Thymus (tissue), 11 donors: Measurements from ENCODE around the gene LIF. TPM values are rescaled to one million over a fixed set of nuclear protein-coding genes. Genes with fewer than 3 reads are reported as not detected.
A peak's percentile ranks its signal among the peaks of the same experiment; 100 is the strongest.

Experiments used
- DNase-seq, 9 donors: peaks; one replicate each; pipeline ENCODE4 v3.0.0-alpha.2; 2013; ENCODE audit warnings: low spot score in 9 of 9, low read depth in 6 of 9, missing footprints in 1 of 9
- H3K27ac ChIP-seq, 2 donors: one replicate each; pipeline ENCODE4 v1.5.1; 2013; ENCODE audit warnings: control low read depth in 1 of 2, low read depth in 1 of 2, low read length in 1 of 2, mild to moderate bottlenecking in 1 of 2, moderate library complexity in 1 of 2
- H3K27me3 ChIP-seq, 2 donors: one replicate each; pipeline ENCODE4 v1.5.1; 2013; ENCODE audit warnings: low read length in 1 of 2; ENCODE audit not compliant: control insufficient read depth in 2 of 2, insufficient read depth in 1 of 2
- H3K36me3 ChIP-seq, 2 donors: one replicate each; pipeline ENCODE4 v1.5.1; 2013; ENCODE audit warnings: low read length in 1 of 2, mild to moderate bottlenecking in 1 of 2, moderate library complexity in 1 of 2; ENCODE audit not compliant: control insufficient read depth in 2 of 2, insufficient read depth in 2 of 2
- H3K4me1 ChIP-seq, 2 donors: one replicate each; pipeline ENCODE4 v1.5.1; 2013; ENCODE audit warnings: low read length in 2 of 2; ENCODE audit not compliant: control insufficient read depth in 2 of 2, insufficient read depth in 2 of 2
- H3K4me3 ChIP-seq, 2 donors: one replicate each; pipeline ENCODE4 v1.5.1; 2013; ENCODE audit warnings: low read length in 2 of 2, control low read depth in 1 of 2, mild to moderate bottlenecking in 1 of 2
- H3K9me3 ChIP-seq, 2 donors: one replicate each; pipeline ENCODE4 v1.5.1; 2013; ENCODE audit warnings: low read length in 1 of 2, mild to moderate bottlenecking in 1 of 2; ENCODE audit not compliant: control insufficient read depth in 2 of 2, insufficient read depth in 1 of 2
- WGBS: extraction: QIAGEN DNeasy Blood & Tissue Kit; methylation state at CpG from one replicate; pipeline ENCODE4 v1.1.7; 2013; 5-methylcytosine and 5-hydroxymethylcytosine counted together
- polyA plus RNA-seq: library from polyadenylated mRNA; stranded (reverse); fragments of 200-250 nt; gene quantifications from one replicate; pipeline ENCODE4 v1.2.3, GENCODE V29; 2013
- total RNA-seq: library from RNA; stranded (reverse); fragments of 120-200 nt; gene quantifications from one replicate; pipeline ENCODE4 v1.2.4, GENCODE V29; 2013
- donor health status: healthy.

Gene LIF
- total and polyA plus RNA-seq, 2 donors, result 0.21 to 0.90 TPM

- Histone ChIP-seq H3K4me1 (peaks cover 21 to 51% of the 10 kb centered on the region in 2 donors), H3K27me3 (peaks cover 0 to 2% of the 10 kb centered on the region in 2 donors), H3K4me3 (peak overlapping the region; percentile 58 to 60), H3K27ac (peak overlapping the region; percentile 68 to 82), H3K36me3 (peaks cover 0 to 4% of the 10 kb centered on the region in 2 donors), H3K9me3 (peaks cover 0 to 6% of the 10 kb centered on the region in 2 donors)
- peak in 2 of 9 donors; percentile 70 to 81 for DNase-seq
- WGBS, result 22% methylated on average over 14 of the region's 14 CpGs
Observed at GRCh38 chr22:30267382-30268302, 21.1 kb upstream of the LIF start.

- Histone ChIP-seq H3K9me3 (peaks cover 0 to 6% of the 10 kb centered on the region in 2 donors), H3K27ac (peak within 1 kb of the TSS; percentile 82 to 89)
Observed at GRCh38 chr22:30266445-30267381, 20.2 kb upstream of the LIF start, which contains the start of gene OSM. TSS of gene OSM (minus strand) at chr22:30266851. CDS start at chr22:30266799, 52 bp downstream.

GRCh38 chr22:30265823-30266444 is 19.4 kb upstream of the LIF start:
- peaks cover 0 to 3% of the 10 kb centered on the region in 2 donors for H3K36me3 ChIP-seq
- peaks cover 0 to 6% of the 10 kb centered on the region in 2 donors for H3K9me3 ChIP-seq
- DNase-seq, result peak in 3 of 9 donors; percentile 72 to 86 (median 76)
- H3K4me3 ChIP-seq, result peak overlapping the region; percentile 58 to 60
- peak overlapping the region; percentile 82 to 89 for H3K27ac ChIP-seq
- 3% methylated on average over 24 of the region's 24 CpGs for WGBS
- H3K4me1 ChIP-seq, result peaks cover 21 to 60% of the 10 kb centered on the region in 2 donors
- peaks cover 0 to 2% of the 10 kb centered on the region in 2 donors for H3K27me3 ChIP-seq

More at GRCh38 chr22:30266445-30267381, 20.2 kb upstream of the LIF start, which contains the start of gene OSM:
- H3K4me1 ChIP-seq, result peaks cover 21 to 57% of the 10 kb centered on the region in 2 donors
- peaks cover 0 to 4% of the 10 kb centered on the region in 2 donors for H3K36me3 ChIP-seq
- DNase-seq, result peak in 1 of 9 donors; percentile 66
- peaks cover 0 to 2% of the 10 kb centered on the region in 2 donors for H3K27me3 ChIP-seq
- 3% methylated on average over 35 of the region's 35 CpGs for WGBS
- H3K4me3 ChIP-seq, result peak within 1 kb of the TSS; percentile 58 to 60

GRCh38 chr22:30265131-30265720 is 18.7 kb upstream of the LIF start:
- DNase-seq, result no peak
- WGBS, result 80% methylated on average over 9 of the region's 9 CpGs
- Histone ChIP-seq H3K27ac (peak overlapping the region in 1 of 2 donors; percentile 82), H3K4me1 (peaks cover 21 to 67% of the 10 kb centered on the region in 2 donors), H3K36me3 (no peaks in the 10 kb centered on the region), H3K9me3 (peaks cover 0 to 6% of the 10 kb centered on the region in 2 donors), H3K4me3 (peak overlapping the region in 1 of 2 donors; percentile 58), H3K27me3 (peaks cover 0 to 2% of the 10 kb centered on the region in 2 donors)

- 98% methylated on average over 17 of the region's 17 CpGs for WGBS
- Histone ChIP-seq H3K4me1 (peaks cover 21 to 75% of the 10 kb centered on the region in 2 donors), H3K4me3 (no peak overlapping the region)
Observed at GRCh38 chr22:30263883-30264282, 17.3 kb upstream of the LIF start.

GRCh38 chr22:30262917-30263741 is 16.6 kb upstream of the LIF start:
- Histone ChIP-seq H3K4me1 (peaks cover 23 to 78% of the 10 kb centered on the region in 2 donors), H3K27ac (no peak overlapping the region), H3K27me3 (peaks cover 0 to 2% of the 10 kb centered on the region in 2 donors), H3K9me3 (peaks cover 0 to 6% of the 10 kb centered on the region in 2 donors), H3K4me3 (no peak overlapping the region), H3K36me3 (no peaks in the 10 kb centered on the region)
- peak in 5 of 9 donors; percentile 68 to 82 (median 81) for DNase-seq
- 33% methylated on average over 27 of the region's 27 CpGs for WGBS

More at GRCh38 chr22:30263883-30264282, 17.3 kb upstream of the LIF start:
- Histone ChIP-seq H3K36me3 (no peaks in the 10 kb centered on the region), H3K27ac (no peak overlapping the region), H3K9me3 (peaks cover 0 to 6% of the 10 kb centered on the region in 2 donors), H3K27me3 (peaks cover 0 to 2% of the 10 kb centered on the region in 2 donors)
- DNase-seq, result no peak

- Histone ChIP-seq H3K27ac (no peak overlapping the region), H3K4me1 (peaks cover 18 to 75% of the 10 kb centered on the region in 2 donors), H3K9me3 (peaks cover 0 to 6% of the 10 kb centered on the region in 2 donors), H3K4me3 (no peak overlapping the region), H3K36me3 (no peaks in the 10 kb centered on the region), H3K27me3 (peaks cover 0 to 2% of the 10 kb centered on the region in 2 donors)
- WGBS, result 97% methylated on average over 4 of the region's 4 CpGs
- no peak for DNase-seq
Observed at GRCh38 chr22:30262112-30262511, 15.6 kb upstream of the LIF start.
